GM12878 (cell line): ENCODE data around the gene PROX2. TPM values are rescaled to one million over a fixed set of nuclear protein-coding genes. Genes with fewer than 3 reads are reported as not detected.

ENCODE experiments used
- ATAC-seq: fragments of 200-7000 bp; cut with Tn5 transposase; 3 replicates; pipeline ENCODE4 v1.9.1; 2020; ENCODE audit warnings: mild to moderate bottlenecking, moderate library complexity
- BruUV-seq: library from RNA; stranded (reverse); fragments of 400-500 nt; replicated peaks from 2 replicates; lab custom pipeline; 2021; lab: Mats Ljungman, UMichigan
- CTCF ChIA-PET: fragments of 300-600 bp; sonication (Branson Sonifier 250); formaldehyde crosslinking; extraction: SDS; loops from one replicate; lab custom pipeline; 2021; ENCODE audit warnings: inconsistent platforms; lab: Yijun Ruan, JAX
- POLR2A ChIA-PET: fragments of 350-600 bp; formaldehyde crosslinking; extraction: SDS; loops from one replicate; lab custom pipeline; 2021; ENCODE audit warnings: inconsistent platforms; lab: Charles Lee
- RAD21 ChIA-PET: fragments of 300-600 bp; sonication (Branson Sonifier 250); formaldehyde crosslinking; loops from one replicate; lab custom pipeline; 2023; ENCODE audit warnings: antibody characterized with exemption; ENCODE audit not compliant: unreplicated experiment; lab: Charles Lee
- SMC1A ChIA-PET: fragments of 300-600 bp; sonication (Branson Sonifier 250); formaldehyde crosslinking; loops from one replicate; lab custom pipeline; 2023; ENCODE audit not compliant: unreplicated experiment, uncharacterized antibody; lab: Charles Lee
- DNase-seq: peaks from one replicate; pipeline ENCODE4 v3.0.0-alpha.2; 2011; ENCODE audit warnings: low read depth, low spot score
- FAIRE-seq: peaks from 3 replicates; lab custom pipeline; 2011; peaks lifted over from hg19 to GRCh38; lab: Jason Lieb, UNC
- H2AFZ ChIP-seq: 2 replicates; pipeline ENCODE4 v1.6.0; 2011; ENCODE audit warnings: low read depth, low read length, control low read depth; ENCODE audit not compliant: control insufficient read depth
- H3K27ac ChIP-seq: 2 replicates; pipeline ENCODE4 v1.5.1; 2011; ENCODE audit warnings: control low read depth; ENCODE audit not compliant: control insufficient read depth, insufficient read depth
- H3K27me3 ChIP-seq, 2 experiments: replicated peaks in 1 of 2; 2 replicates each; pipeline versions ENCODE4 v1.6.0 to v1.6.1; 2011; ENCODE audit warnings: low read length in 1 of 2; ENCODE audit not compliant: control insufficient read depth in 2 of 2, insufficient read depth in 2 of 2
- H3K36me3 ChIP-seq, 2 experiments: 2 replicates each; pipeline ENCODE4 v1.5.1; 2011; ENCODE audit warnings: low read length in 1 of 2; ENCODE audit not compliant: control insufficient read depth in 2 of 2, insufficient read depth in 2 of 2
- H3K4me1 ChIP-seq: 2 replicates; pipeline ENCODE4 v1.6.1; 2011; ENCODE audit warnings: mild to moderate bottlenecking, low read length, moderate library complexity, mixed read lengths; ENCODE audit not compliant: control insufficient read depth, insufficient read depth
- H3K4me2 ChIP-seq: 2 replicates; pipeline ENCODE4 v1.6.0; 2011; ENCODE audit warnings: control low read depth; ENCODE audit not compliant: control insufficient read depth, insufficient read depth
- H3K4me3 ChIP-seq: fragments of 200-600 bp; sonication (generic); 2 replicates; pipeline ENCODE4 v1.5.1; 2016
- H3K79me2 ChIP-seq: 2 replicates; pipeline ENCODE4 v1.6.0; 2011; ENCODE audit warnings: low read length; ENCODE audit not compliant: control insufficient read depth, insufficient read depth
- H3K9ac ChIP-seq: 2 replicates; pipeline ENCODE4 v1.8.0; 2011; ENCODE audit warnings: low read length, control low read depth, mixed read lengths; ENCODE audit not compliant: control insufficient read depth, insufficient read depth
- H3K9me3 ChIP-seq: replicated peaks from 3 replicates; pipeline ENCODE4 v1.5.1; 2011; ENCODE audit warnings: mild to moderate bottlenecking, low read length; ENCODE audit not compliant: control insufficient read depth, insufficient read depth
- H4K20me1 ChIP-seq: 2 replicates; pipeline ENCODE4 v1.6.0; 2011; ENCODE audit not compliant: control insufficient read depth, insufficient read depth
- ASH2L ChIP-seq: fragments of 300-600, 200-600 bp; sonication (generic); IDR thresholded peaks from 2 replicates; pipeline ENCODE4 v1.6.1; 2017; ENCODE audit warnings: low read depth, mild to moderate bottlenecking, borderline replicate concordance
- CBFB ChIP-seq: IDR thresholded peaks from 2 replicates; pipeline ENCODE4 v1.6.1; 2016; ENCODE audit warnings: antibody characterized with exemption, low read depth
- CEBPZ ChIP-seq: fragments of 150-350 bp; IDR thresholded peaks from 2 replicates; pipeline ENCODE4 v1.6.1; 2016; ENCODE audit warnings: low read depth, low read length
- CHD1 ChIP-seq: IDR thresholded peaks from 2 replicates; pipeline ENCODE4 v1.6.1; 2012; ENCODE audit warnings: low read depth, low read length, improper control_type of control experiment
- CHD2 ChIP-seq: IDR thresholded peaks from 2 replicates; pipeline ENCODE4 v1.6.1; 2011; ENCODE audit warnings: low read depth, low read length, improper control_type of control experiment, borderline replicate concordance
- IKZF2 ChIP-seq, 2 experiments: fragments of 450-650 bp; IDR thresholded peaks; 2 replicates each; pipeline ENCODE4 v1.6.1; 2017; ENCODE audit warnings: mild to moderate bottlenecking in 2 of 2, moderate library complexity in 2 of 2
- KAT2A ChIP-seq: conservative IDR thresholded peaks from 2 replicates; pipeline ENCODE4 v1.6.1; 2011; ENCODE audit warnings: low read depth, low read length; ENCODE audit not compliant: control insufficient read depth
- PAX8 ChIP-seq: fragments of 450-650 bp; IDR thresholded peaks from 2 replicates; pipeline ENCODE4 v1.6.1; 2017; ENCODE audit warnings: mild to moderate bottlenecking, moderate library complexity
- POU2F2 ChIP-seq: IDR thresholded peaks from 3 replicates; pipeline ENCODE4 v1.6.1; 2011; ENCODE audit warnings: low read depth, mild to moderate bottlenecking, low read length, borderline replicate concordance
- RAD21 ChIP-seq: IDR thresholded peaks from 2 replicates; pipeline ENCODE4 v1.6.1; 2011; ENCODE audit warnings: mild to moderate bottlenecking, low read depth, low read length, moderate library complexity; ENCODE audit not compliant: insufficient read depth
- SMAD1 ChIP-seq: fragments of 450-650 bp; IDR thresholded peaks from 2 replicates; pipeline ENCODE4 v1.6.1; 2018; ENCODE audit warnings: mild to moderate bottlenecking, low read depth; ENCODE audit not compliant: partially characterized antibody
- SPI1 ChIP-seq: IDR thresholded peaks from 2 replicates; pipeline ENCODE4 v1.6.1; 2011; ENCODE audit warnings: low read depth, mild to moderate bottlenecking, low read length, moderate library complexity, borderline replicate concordance; ENCODE audit not compliant: insufficient read depth
- YBX1 ChIP-seq: fragments of 450-650 bp; IDR thresholded peaks from 2 replicates; pipeline ENCODE4 v1.6.1; 2016; ENCODE audit warnings: antibody characterized with exemption
- ZNF207 ChIP-seq: fragments of 450-650 bp; IDR thresholded peaks from 2 replicates; pipeline ENCODE4 v1.6.1; 2014; ENCODE audit warnings: antibody characterized with exemption, mild to moderate bottlenecking, borderline replicate concordance
- ZNF274 ChIP-seq: IDR thresholded peaks from one replicate; pipeline ENCODE4 v1.8.0; 2011; ENCODE audit not compliant: insufficient read length, insufficient read depth
- ZNF384 ChIP-seq: IDR thresholded peaks from 2 replicates; pipeline ENCODE4 v1.6.1; 2012; ENCODE audit warnings: low read depth, mild to moderate bottlenecking, low read length, improper control_type of control experiment, borderline replicate concordance
- WGBS: methylation state at CpG from one replicate; pipeline ENCODE4 v1.1.6; 2016; ENCODE audit warnings: low lambda C conversion rate; ENCODE audit not compliant: insufficient replicate concordance, insufficient coverage; ENCODE audit errors: missing lambda C conversion rate; 5-methylcytosine and 5-hydroxymethylcytosine counted together
- in situ Hi-C: fragments of 300-500 bp; cut with MboI; formaldehyde crosslinking; loops from 9 replicates; pipeline ENCODE4 v1.14.3; 2018; ENCODE audit warnings: mixed read lengths
- intact Hi-C: fragments of 100-400 bp; cut with micrococcal nuclease; formaldehyde crosslinking; loops from one replicate; pipeline ENCODE4 v1.14.2; 2022; ENCODE audit not compliant: unreplicated experiment
- polyA plus RNA-seq, 11 experiments: library from polyadenylated mRNA; depleted of rRNA in 4 of 11; unstranded in 6 of 11; stranded (reverse) in 5 of 11; fragments of >200 nt; fragmentation: Nextera tagmentation in 4 of 11; fragmentation: Illumina TruSeq in 1 of 11; extraction: Ambion mirVana in 4 of 11; extraction: Trizol in 1 of 11; gene quantifications; 1 replicate in 1 of 11; 2 replicates in 10 of 11; pipeline versions ENCODE4 v1.2.1 to v1.2.3, GENCODE V29; 2011 to 2016; ENCODE audit warnings: inconsistent platforms in 2 of 11, missing spikeins in 2 of 11, low read depth in 1 of 11
- total RNA-seq, 4 experiments: library from RNA; depleted of rRNA in 3 of 4; stranded (reverse); fragments of >200 nt in 3 of 4; fragmentation: Illumina TruSeq in 1 of 4; extraction: Trizol in 1 of 4; gene quantifications; 2 replicates each; pipeline versions ENCODE4 v1.2.1 to v1.2.3, GENCODE V29; 2013 to 2021
- TF ChIP-seq, protein P1 (sequence below): IDR thresholded peaks from 2 replicates; pipeline ENCODE4 v1.6.1; 2011; ENCODE audit warnings: borderline replicate concordance, low read depth, mild to moderate bottlenecking, moderate library complexity, low read length; ENCODE audit not compliant: insufficient read depth, poor library complexity, severe bottlenecking
- TF ChIP-seq, protein P2 (sequence below): IDR thresholded peaks from 2 replicates; pipeline ENCODE4 v1.6.1; 2012; ENCODE audit warnings: low read depth, low read length, improper control_type of control experiment

The PROX2 gene
- total and polyA plus RNA-seq, 10 of the 15 experiments (the other 5 are each of a cell fraction or from before 2014, with no cell fraction given): 0.04 to 0.42 (median 0.19) TPM

DNA sequence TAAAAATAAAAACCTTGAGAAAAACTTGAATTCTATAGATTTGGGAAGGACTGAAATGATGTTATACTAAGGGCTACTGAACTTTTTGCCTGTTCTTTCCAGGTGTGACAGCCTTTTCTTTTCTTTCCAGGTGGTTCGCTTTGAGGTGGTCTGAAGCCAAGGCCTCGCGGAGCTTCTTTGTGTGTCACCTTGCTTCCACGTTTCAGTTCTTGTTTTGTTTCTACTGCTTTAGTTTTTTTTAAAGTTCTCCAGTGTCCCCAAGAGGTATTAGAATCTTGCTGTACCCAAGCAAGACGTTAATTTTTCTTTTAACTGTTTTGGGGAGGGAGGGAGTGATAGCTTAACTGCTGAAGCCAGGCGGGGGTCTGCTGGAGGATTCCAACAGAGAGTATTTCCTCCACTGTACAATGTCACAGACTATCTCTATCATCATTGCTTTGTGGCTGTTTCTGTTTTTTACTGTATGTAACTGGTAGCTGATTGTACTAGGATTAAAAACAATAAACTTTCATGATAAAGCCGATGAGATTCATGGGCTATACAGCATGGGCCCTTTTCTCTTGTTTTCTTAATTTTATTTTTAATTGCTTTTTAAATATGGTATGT is 40.2 kb downstream of the PROX2 start:
- Histone ChIP-seq H3K4me3 (no peak overlapping the region), H3K79me2 (no peaks in the 10 kb centered on the region), H4K20me1 (no peaks in the 10 kb centered on the region), H3K27me3 (no peaks in the 10 kb centered on the region), H3K4me2 (peak overlapping the region; percentile 60), H3K36me3 (peaks cover under 1 to 1% of the 10 kb centered on the region in 2 experiments), H3K4me1 (peaks cover 50% of the 10 kb centered on the region), H2AFZ (peak overlapping the region; percentile 51; the same call in 1 of the 2 replicates), H3K27ac (peak overlapping the region; percentile 60), H3K9ac (0 out of 2 replicates have a peak overlapping the region, but pooled peaks have one; percentile 11), H3K9me3 (no peaks in the 10 kb centered on the region)
- ATAC-seq (peak; percentile 61), DNase-seq (peak; percentile 23), FAIRE-seq (peak; percentile 86)
- ChIA-PET RAD21 (interaction anchor here (0.7 to 2.4 kb wide), 8 partner anchors 14 to 228 kb away, joined by 3 to 7 read pairs (median 3); partner anchors contain the start of genes ACYP1 and YLPM1), POLR2A (interaction anchor here (0.5 to 0.6 kb wide), 4 partner anchors 48 to 1047 kb away, joined by 3 to 4 read pairs (median 3); no protein-coding TSS in a partner anchor), CTCF (interaction anchor here (0.6 to 10.6 kb wide), 9 partner anchors 9 to 227 kb away, joined by 3 to 106 read pairs (median 7); partner anchors contain the start of gene YLPM1), SMC1A (interaction anchor here (0.7 to 3.4 kb wide), 11 partner anchors 10 to 227 kb away, joined by 3 to 11 read pairs (median 3); partner anchors contain the start of gene YLPM1)
- BruUV-seq: no TSS peak
- intact Hi-C loops: no loop called here
- 32% methylated on average over 7 of the region's 7 CpGs for WGBS
- in situ Hi-C loops: no loop called here
- TF ChIP-seq SPI1: peak; percentile 83
- TF ChIP-seq CBFB: no peak
- TF ChIP-seq, protein P1, sequence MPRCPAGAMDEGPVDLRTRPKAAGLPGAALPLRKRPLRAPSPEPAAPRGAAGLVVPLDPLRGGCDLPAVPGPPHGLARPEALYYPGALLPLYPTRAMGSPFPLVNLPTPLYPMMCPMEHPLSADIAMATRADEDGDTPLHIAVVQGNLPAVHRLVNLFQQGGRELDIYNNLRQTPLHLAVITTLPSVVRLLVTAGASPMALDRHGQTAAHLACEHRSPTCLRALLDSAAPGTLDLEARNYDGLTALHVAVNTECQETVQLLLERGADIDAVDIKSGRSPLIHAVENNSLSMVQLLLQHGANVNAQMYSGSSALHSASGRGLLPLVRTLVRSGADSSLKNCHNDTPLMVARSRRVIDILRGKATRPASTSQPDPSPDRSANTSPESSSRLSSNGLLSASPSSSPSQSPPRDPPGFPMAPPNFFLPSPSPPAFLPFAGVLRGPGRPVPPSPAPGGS: no peak
- TF ChIP-seq CHD2: no peak
- TF ChIP-seq, protein P2, sequence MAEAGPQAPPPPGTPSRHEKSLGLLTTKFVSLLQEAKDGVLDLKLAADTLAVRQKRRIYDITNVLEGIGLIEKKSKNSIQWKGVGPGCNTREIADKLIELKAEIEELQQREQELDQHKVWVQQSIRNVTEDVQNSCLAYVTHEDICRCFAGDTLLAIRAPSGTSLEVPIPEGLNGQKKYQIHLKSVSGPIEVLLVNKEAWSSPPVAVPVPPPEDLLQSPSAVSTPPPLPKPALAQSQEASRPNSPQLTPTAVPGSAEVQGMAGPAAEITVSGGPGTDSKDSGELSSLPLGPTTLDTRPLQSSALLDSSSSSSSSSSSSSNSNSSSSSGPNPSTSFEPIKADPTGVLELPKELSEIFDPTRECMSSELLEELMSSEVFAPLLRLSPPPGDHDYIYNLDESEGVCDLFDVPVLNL: no peak
- TF ChIP-seq KAT2A: no peak
- TF ChIP-seq ZNF207: no peak
- TF ChIP-seq RAD21: 0 out of 2 replicates have a peak, but pooled peaks have one; percentile 6
- no peak for TF ChIP-seq SMAD1
- TF ChIP-seq CEBPZ: no peak
- peak; percentile 46; the same call in 1 of the 2 replicates for TF ChIP-seq ZNF384
- TF ChIP-seq ASH2L: no peak
- no peak for TF ChIP-seq CHD1
- no peak for TF ChIP-seq ZNF274
- peak; percentile 61 to 62; a peak in 3 of 4 replicates for TF ChIP-seq IKZF2 (IDR thresholded peaks at IDR 0.05)
- no peak for TF ChIP-seq YBX1
- TF ChIP-seq PAX8: no peak
- no peak for TF ChIP-seq POU2F2
